H1 (cell line): ENCODE results near the gene BTG3. TPM values are rescaled to one million over a fixed set of nuclear protein-coding genes. Genes with fewer than 3 reads are reported as not detected.

ENCODE experiments used
- SIRT6 ChIP-seq: IDR thresholded peaks from one replicate; pipeline ENCODE4 v1.7.1; 2012; ENCODE audit warnings: low read length, inconsistent platforms
- TBP ChIP-seq: IDR thresholded peaks from 2 replicates; pipeline ENCODE4 v1.6.1; 2011; ENCODE audit warnings: low read depth, low read length, improper control_type of control experiment
- polyA plus RNA-seq, 7 experiments: library from polyadenylated mRNA; depleted of rRNA in 3 of 7; stranded (reverse) in 5 of 7; unstranded in 2 of 7; fragments of >200 nt in 5 of 7; fragments of 200-250 nt in 2 of 7; gene quantifications; 1 replicate in 5 of 7; 2 replicates in 1 of 7; 4 replicates in 1 of 7; pipeline versions ENCODE4 v1.2.1 to v1.2.3, GENCODE V29; 2011 to 2013; ENCODE audit warnings: missing spikeins in 2 of 7, mixed read lengths in 2 of 7
- total RNA-seq: library from RNA; stranded (reverse); fragmentation: NEBNext Ultra II Directional; extraction: Animal tissue kit (Norgen Biotek cat#: 25700); gene quantifications from 2 replicates; pipeline ENCODE4 v1.2.1, GENCODE V29; 2021
- TF ChIP-seq, protein P1 (sequence below), 3 experiments: IDR thresholded peaks; 1 replicate in 2 of 3; 2 replicates in 1 of 3; pipeline versions ENCODE4 v1.5.1 to v1.6.1; 2011; ENCODE audit warnings: low read length in 3 of 3, mild to moderate bottlenecking in 3 of 3, inconsistent platforms in 2 of 3, low read depth in 1 of 3, moderate library complexity in 1 of 3; ENCODE audit not compliant: insufficient read depth in 1 of 3; ENCODE audit errors: control extremely low read depth in 1 of 3

Gene BTG3
- total and polyA plus RNA-seq, 2 of the 8 experiments (the other 6 are each of a cell fraction or from before 2014, with no cell fraction given), result 13.6 to 25.9 TPM

DNA sequence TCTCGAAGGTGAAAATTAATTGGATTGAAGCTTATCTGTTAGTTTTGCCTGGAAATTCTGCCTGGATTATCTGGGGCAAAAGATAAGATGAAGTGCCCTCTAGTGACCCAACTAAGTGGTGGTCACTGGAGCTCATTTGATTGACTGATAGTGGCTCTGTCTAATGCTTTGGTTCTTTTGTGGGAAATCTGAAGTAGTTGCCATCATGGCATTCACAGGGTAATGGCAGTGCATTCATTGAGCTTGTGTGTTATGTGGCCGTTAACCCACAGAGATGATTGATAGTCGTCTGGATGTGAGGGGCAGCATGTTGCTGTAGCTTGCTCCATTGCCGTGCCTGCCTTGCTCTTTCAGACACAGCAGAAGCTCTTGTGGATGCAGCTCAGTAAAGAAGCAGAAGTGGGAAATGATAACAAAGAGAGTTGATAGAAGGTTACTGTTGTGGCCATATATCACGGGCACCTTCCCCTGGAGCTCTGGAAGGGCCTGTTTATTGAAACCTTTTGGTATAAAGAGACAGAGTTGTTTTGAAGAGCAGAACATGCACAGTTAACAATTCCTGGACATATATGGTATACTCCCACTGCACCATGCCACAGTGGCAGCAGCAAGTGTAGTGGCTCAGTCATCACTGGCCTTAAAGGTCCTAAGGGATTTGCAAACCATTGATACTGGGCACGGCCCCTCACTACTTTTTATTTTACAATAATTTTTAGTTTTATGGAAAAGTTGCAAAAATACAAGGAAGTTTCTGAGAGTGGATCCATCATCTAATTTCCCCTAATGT is 57.8 kb downstream of the BTG3 start (continued):
- TF ChIP-seq, protein P1, sequence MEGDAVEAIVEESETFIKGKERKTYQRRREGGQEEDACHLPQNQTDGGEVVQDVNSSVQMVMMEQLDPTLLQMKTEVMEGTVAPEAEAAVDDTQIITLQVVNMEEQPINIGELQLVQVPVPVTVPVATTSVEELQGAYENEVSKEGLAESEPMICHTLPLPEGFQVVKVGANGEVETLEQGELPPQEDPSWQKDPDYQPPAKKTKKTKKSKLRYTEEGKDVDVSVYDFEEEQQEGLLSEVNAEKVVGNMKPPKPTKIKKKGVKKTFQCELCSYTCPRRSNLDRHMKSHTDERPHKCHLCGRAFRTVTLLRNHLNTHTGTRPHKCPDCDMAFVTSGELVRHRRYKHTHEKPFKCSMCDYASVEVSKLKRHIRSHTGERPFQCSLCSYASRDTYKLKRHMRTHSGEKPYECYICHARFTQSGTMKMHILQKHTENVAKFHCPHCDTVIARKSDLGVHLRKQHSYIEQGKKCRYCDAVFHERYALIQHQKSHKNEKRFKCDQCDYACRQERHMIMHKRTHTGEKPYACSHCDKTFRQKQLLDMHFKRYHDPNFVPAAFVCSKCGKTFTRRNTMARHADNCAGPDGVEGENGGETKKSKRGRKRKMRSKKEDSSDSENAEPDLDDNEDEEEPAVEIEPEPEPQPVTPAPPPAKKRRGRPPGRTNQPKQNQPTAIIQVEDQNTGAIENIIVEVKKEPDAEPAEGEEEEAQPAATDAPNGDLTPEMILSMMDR (IDR thresholded peaks at IDR 0.05; ENCODE audit: control extremely low read depth in 1 of 3, insufficient read depth in 1 of 3, low read depth in 1 of 3, low read length in 3 of 3), result peak in 2 of 3 experiments; percentile 31 to 56; a peak in 2 of 4 replicates
- TF ChIP-seq TBP (no peak), SIRT6 (no peak)
- TF ChIP-seq, all 59 proteins: peak for 2
